GM12878 (cell line): ENCODE results near the gene CCDC9B. TPM values are rescaled to one million over a fixed set of nuclear protein-coding genes. Genes with fewer than 3 reads are reported as not detected.

Source experiments
- ATAC-seq: fragments of 200-7000 bp; cut with Tn5 transposase; 3 replicates; pipeline ENCODE4 v1.9.1; 2020; ENCODE audit warnings: mild to moderate bottlenecking, moderate library complexity
- BruUV-seq: library from RNA; stranded (reverse); fragments of 400-500 nt; replicated peaks from 2 replicates; lab custom pipeline; 2021; lab: Mats Ljungman, UMichigan
- CTCF ChIA-PET: fragments of 300-600 bp; sonication (Branson Sonifier 250); formaldehyde crosslinking; extraction: SDS; loops from one replicate; lab custom pipeline; 2021; ENCODE audit warnings: inconsistent platforms; lab: Yijun Ruan, JAX
- POLR2A ChIA-PET: fragments of 350-600 bp; formaldehyde crosslinking; extraction: SDS; loops from one replicate; lab custom pipeline; 2021; ENCODE audit warnings: inconsistent platforms; lab: Charles Lee
- RAD21 ChIA-PET: fragments of 300-600 bp; sonication (Branson Sonifier 250); formaldehyde crosslinking; loops from one replicate; lab custom pipeline; 2023; ENCODE audit warnings: antibody characterized with exemption; ENCODE audit not compliant: unreplicated experiment; lab: Charles Lee
- SMC1A ChIA-PET: fragments of 300-600 bp; sonication (Branson Sonifier 250); formaldehyde crosslinking; loops from one replicate; lab custom pipeline; 2023; ENCODE audit not compliant: unreplicated experiment, uncharacterized antibody; lab: Charles Lee
- DNase-seq: peaks from one replicate; pipeline ENCODE4 v3.0.0-alpha.2; 2011; ENCODE audit warnings: low read depth, low spot score
- FAIRE-seq: peaks from 3 replicates; lab custom pipeline; 2011; peaks lifted over from hg19 to GRCh38; lab: Jason Lieb, UNC
- H2AFZ ChIP-seq: 2 replicates; pipeline ENCODE4 v1.6.0; 2011; ENCODE audit warnings: low read depth, low read length, control low read depth; ENCODE audit not compliant: control insufficient read depth
- H3K27ac ChIP-seq: 2 replicates; pipeline ENCODE4 v1.5.1; 2011; ENCODE audit warnings: control low read depth; ENCODE audit not compliant: control insufficient read depth, insufficient read depth
- H3K27me3 ChIP-seq, 2 experiments: replicated peaks in 1 of 2; 2 replicates each; pipeline versions ENCODE4 v1.6.0 to v1.6.1; 2011; ENCODE audit warnings: low read length in 1 of 2; ENCODE audit not compliant: control insufficient read depth in 2 of 2, insufficient read depth in 2 of 2
- H3K36me3 ChIP-seq, 2 experiments: 2 replicates each; pipeline ENCODE4 v1.5.1; 2011; ENCODE audit warnings: low read length in 1 of 2; ENCODE audit not compliant: control insufficient read depth in 2 of 2, insufficient read depth in 2 of 2
- H3K4me1 ChIP-seq: 2 replicates; pipeline ENCODE4 v1.6.1; 2011; ENCODE audit warnings: mild to moderate bottlenecking, low read length, moderate library complexity, mixed read lengths; ENCODE audit not compliant: control insufficient read depth, insufficient read depth
- H3K4me2 ChIP-seq: 2 replicates; pipeline ENCODE4 v1.6.0; 2011; ENCODE audit warnings: control low read depth; ENCODE audit not compliant: control insufficient read depth, insufficient read depth
- H3K4me3 ChIP-seq: fragments of 200-600 bp; sonication (generic); 2 replicates; pipeline ENCODE4 v1.5.1; 2016
- H3K79me2 ChIP-seq: 2 replicates; pipeline ENCODE4 v1.6.0; 2011; ENCODE audit warnings: low read length; ENCODE audit not compliant: control insufficient read depth, insufficient read depth
- H3K9ac ChIP-seq: 2 replicates; pipeline ENCODE4 v1.8.0; 2011; ENCODE audit warnings: low read length, control low read depth, mixed read lengths; ENCODE audit not compliant: control insufficient read depth, insufficient read depth
- H3K9me3 ChIP-seq: replicated peaks from 3 replicates; pipeline ENCODE4 v1.5.1; 2011; ENCODE audit warnings: mild to moderate bottlenecking, low read length; ENCODE audit not compliant: control insufficient read depth, insufficient read depth
- H4K20me1 ChIP-seq: 2 replicates; pipeline ENCODE4 v1.6.0; 2011; ENCODE audit not compliant: control insufficient read depth, insufficient read depth
- CEBPB ChIP-seq, 2 experiments: fragments of 150-350 bp in 1 of 2; IDR thresholded peaks; 2 replicates each; pipeline ENCODE4 v1.6.1; 2012 to 2014; ENCODE audit warnings: low read depth in 2 of 2, low read length in 2 of 2, borderline replicate concordance in 1 of 2, inconsistent platforms in 1 of 2
- CHD4 ChIP-seq: fragments of 200-600 bp; sonication (generic); IDR thresholded peaks from 2 replicates; pipeline ENCODE4 v1.6.1; 2016; ENCODE audit warnings: mild to moderate bottlenecking
- FOS ChIP-seq: IDR thresholded peaks from 3 replicates; pipeline ENCODE4 v1.6.1; 2011; ENCODE audit warnings: borderline replicate concordance; ENCODE audit not compliant: insufficient read length; ENCODE audit errors: extremely low read depth
- IKZF1 ChIP-seq: fragments of 450-650 bp; conservative IDR thresholded peaks from 2 replicates; pipeline ENCODE4 v1.6.1; 2017; ENCODE audit warnings: antibody characterized with exemption, mild to moderate bottlenecking
- IRF5 ChIP-seq: fragments of 450-650 bp; IDR thresholded peaks from 2 replicates; pipeline ENCODE4 v1.6.1; 2017; ENCODE audit warnings: borderline replicate concordance
- MTA3 ChIP-seq: IDR thresholded peaks from 2 replicates; pipeline ENCODE4 v1.6.1; 2012; ENCODE audit warnings: low read length, inconsistent platforms, borderline replicate concordance
- SREBF1 ChIP-seq: IDR thresholded peaks from 2 replicates; pipeline ENCODE4 v1.6.1; 2012; ENCODE audit warnings: mild to moderate bottlenecking, low read length
- ZZZ3 ChIP-seq: IDR thresholded peaks from 2 replicates; pipeline ENCODE4 v1.6.1; 2011; ENCODE audit warnings: low read depth; ENCODE audit not compliant: control insufficient read depth, insufficient read length
- WGBS: methylation state at CpG from one replicate; pipeline ENCODE4 v1.1.6; 2016; ENCODE audit warnings: low lambda C conversion rate; ENCODE audit not compliant: insufficient replicate concordance, insufficient coverage; ENCODE audit errors: missing lambda C conversion rate; 5-methylcytosine and 5-hydroxymethylcytosine counted together
- in situ Hi-C: fragments of 300-500 bp; cut with MboI; formaldehyde crosslinking; loops from 9 replicates; pipeline ENCODE4 v1.14.3; 2018; ENCODE audit warnings: mixed read lengths
- intact Hi-C: fragments of 100-400 bp; cut with micrococcal nuclease; formaldehyde crosslinking; loops from one replicate; pipeline ENCODE4 v1.14.2; 2022; ENCODE audit not compliant: unreplicated experiment
- polyA plus RNA-seq, 11 experiments: library from polyadenylated mRNA; depleted of rRNA in 4 of 11; unstranded in 6 of 11; stranded (reverse) in 5 of 11; fragments of >200 nt; fragmentation: Nextera tagmentation in 4 of 11; fragmentation: Illumina TruSeq in 1 of 11; extraction: Ambion mirVana in 4 of 11; extraction: Trizol in 1 of 11; gene quantifications; 1 replicate in 1 of 11; 2 replicates in 10 of 11; pipeline versions ENCODE4 v1.2.1 to v1.2.3, GENCODE V29; 2011 to 2016; ENCODE audit warnings: inconsistent platforms in 2 of 11, missing spikeins in 2 of 11, low read depth in 1 of 11
- total RNA-seq, 4 experiments: library from RNA; depleted of rRNA in 3 of 4; stranded (reverse); fragments of >200 nt in 3 of 4; fragmentation: Illumina TruSeq in 1 of 4; extraction: Trizol in 1 of 4; gene quantifications; 2 replicates each; pipeline versions ENCODE4 v1.2.1 to v1.2.3, GENCODE V29; 2013 to 2021
- TF ChIP-seq, protein P1 (sequence below): IDR thresholded peaks from 2 replicates; pipeline ENCODE4 v1.6.1; 2011; ENCODE audit warnings: low read depth, low read length, improper control_type of control experiment, borderline replicate concordance
- TF ChIP-seq, protein P2 (sequence below): fragments of 150-350 bp; IDR thresholded peaks from 2 replicates; pipeline ENCODE4 v1.6.1; 2014; ENCODE audit warnings: mild to moderate bottlenecking, low read depth, low read length
- TF ChIP-seq, protein P3 (sequence below): fragments of 450-650 bp; formaldehyde crosslinking; IDR thresholded peaks from 2 replicates; pipeline ENCODE4 v1.4.0; 2020; ENCODE audit warnings: mild to moderate bottlenecking, moderate library complexity

Gene CCDC9B
- total and polyA plus RNA-seq, 10 of the 15 experiments (the other 5 are each of a cell fraction or from before 2014, with no cell fraction given) = 0.01 to 0.08 (median 0.03) TPM; not detected in 6

GRCh38 chr15:40312370-40313158, 28.2 kb downstream of the CCDC9B start:
- H3K27me3 ChIP-seq = peaks cover 0 to 3% of the 10 kb centered on the region in 2 experiments; a peak in 2 of 4 replicates
- no peaks in the 10 kb centered on the region for H3K79me2 ChIP-seq
- FAIRE-seq (no peak), DNase-seq (no peak), ATAC-seq (no peak)
- H3K9me3 ChIP-seq = no peaks in the 10 kb centered on the region
- no peak overlapping the region for H2AFZ ChIP-seq
- 55% methylated on average over 10 of the region's 10 CpGs for WGBS
- no peaks in the 10 kb centered on the region for H4K20me1 ChIP-seq
- TF ChIP-seq FOS (no peak), IRF5 (no peak), CEBPB (IDR thresholded peaks at IDR 0.05; ENCODE audit: borderline replicate concordance in 1 of 2, low read depth in 2 of 2, low read length in 2 of 2) (no peak), IKZF1 (no peak), CHD4 (no peak), SREBF1 (no peak), ZZZ3 (no peak), MTA3 (no peak)
- TF ChIP-seq, protein P1, sequence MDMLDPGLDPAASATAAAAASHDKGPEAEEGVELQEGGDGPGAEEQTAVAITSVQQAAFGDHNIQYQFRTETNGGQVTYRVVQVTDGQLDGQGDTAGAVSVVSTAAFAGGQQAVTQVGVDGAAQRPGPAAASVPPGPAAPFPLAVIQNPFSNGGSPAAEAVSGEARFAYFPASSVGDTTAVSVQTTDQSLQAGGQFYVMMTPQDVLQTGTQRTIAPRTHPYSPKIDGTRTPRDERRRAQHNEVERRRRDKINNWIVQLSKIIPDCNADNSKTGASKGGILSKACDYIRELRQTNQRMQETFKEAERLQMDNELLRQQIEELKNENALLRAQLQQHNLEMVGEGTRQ = no peak
- TF ChIP-seq, protein P2, sequence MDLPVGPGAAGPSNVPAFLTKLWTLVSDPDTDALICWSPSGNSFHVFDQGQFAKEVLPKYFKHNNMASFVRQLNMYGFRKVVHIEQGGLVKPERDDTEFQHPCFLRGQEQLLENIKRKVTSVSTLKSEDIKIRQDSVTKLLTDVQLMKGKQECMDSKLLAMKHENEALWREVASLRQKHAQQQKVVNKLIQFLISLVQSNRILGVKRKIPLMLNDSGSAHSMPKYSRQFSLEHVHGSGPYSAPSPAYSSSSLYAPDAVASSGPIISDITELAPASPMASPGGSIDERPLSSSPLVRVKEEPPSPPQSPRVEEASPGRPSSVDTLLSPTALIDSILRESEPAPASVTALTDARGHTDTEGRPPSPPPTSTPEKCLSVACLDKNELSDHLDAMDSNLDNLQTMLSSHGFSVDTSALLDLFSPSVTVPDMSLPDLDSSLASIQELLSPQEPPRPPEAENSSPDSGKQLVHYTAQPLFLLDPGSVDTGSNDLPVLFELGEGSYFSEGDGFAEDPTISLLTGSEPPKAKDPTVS = no peak
- TF ChIP-seq, protein P3, sequence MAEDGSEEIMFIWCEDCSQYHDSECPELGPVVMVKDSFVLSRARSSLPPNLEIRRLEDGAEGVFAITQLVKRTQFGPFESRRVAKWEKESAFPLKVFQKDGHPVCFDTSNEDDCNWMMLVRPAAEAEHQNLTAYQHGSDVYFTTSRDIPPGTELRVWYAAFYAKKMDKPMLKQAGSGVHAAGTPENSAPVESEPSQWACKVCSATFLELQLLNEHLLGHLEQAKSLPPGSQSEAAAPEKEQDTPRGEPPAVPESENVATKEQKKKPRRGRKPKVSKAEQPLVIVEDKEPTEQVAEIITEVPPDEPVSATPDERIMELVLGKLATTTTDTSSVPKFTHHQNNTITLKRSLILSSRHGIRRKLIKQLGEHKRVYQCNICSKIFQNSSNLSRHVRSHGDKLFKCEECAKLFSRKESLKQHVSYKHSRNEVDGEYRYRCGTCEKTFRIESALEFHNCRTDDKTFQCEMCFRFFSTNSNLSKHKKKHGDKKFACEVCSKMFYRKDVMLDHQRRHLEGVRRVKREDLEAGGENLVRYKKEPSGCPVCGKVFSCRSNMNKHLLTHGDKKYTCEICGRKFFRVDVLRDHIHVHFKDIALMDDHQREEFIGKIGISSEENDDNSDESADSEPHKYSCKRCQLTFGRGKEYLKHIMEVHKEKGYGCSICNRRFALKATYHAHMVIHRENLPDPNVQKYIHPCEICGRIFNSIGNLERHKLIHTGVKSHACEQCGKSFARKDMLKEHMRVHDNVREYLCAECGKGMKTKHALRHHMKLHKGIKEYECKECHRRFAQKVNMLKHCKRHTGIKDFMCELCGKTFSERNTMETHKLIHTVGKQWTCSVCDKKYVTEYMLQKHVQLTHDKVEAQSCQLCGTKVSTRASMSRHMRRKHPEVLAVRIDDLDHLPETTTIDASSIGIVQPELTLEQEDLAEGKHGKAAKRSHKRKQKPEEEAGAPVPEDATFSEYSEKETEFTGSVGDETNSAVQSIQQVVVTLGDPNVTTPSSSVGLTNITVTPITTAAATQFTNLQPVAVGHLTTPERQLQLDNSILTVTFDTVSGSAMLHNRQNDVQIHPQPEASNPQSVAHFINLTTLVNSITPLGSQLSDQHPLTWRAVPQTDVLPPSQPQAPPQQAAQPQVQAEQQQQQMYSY (CRISPR knock-in tag) = no peak
- in situ Hi-C loops = loop anchor here (5.0 kb wide), 1 partner anchor 35 kb away; no protein-coding TSS in a partner anchor
- no peaks in the 10 kb centered on the region for H3K36me3 ChIP-seq
- POLR2A ChIA-PET = interaction anchor here (0.6 to 1.3 kb wide), 3 partner anchors 11 to 428 kb away, joined by 3 to 5 read pairs (median 3); partner anchors contain the start of gene INAFM2
- peaks cover 15% of the 10 kb centered on the region for H3K4me1 ChIP-seq
- H3K4me3 ChIP-seq = no peak overlapping the region
- SMC1A ChIA-PET = interaction anchor here (0.7 to 10.0 kb wide), 3 partner anchors 9 to 92 kb away, joined by 3 to 83 read pairs (median 3); no protein-coding TSS in a partner anchor
- no peak overlapping the region for H3K9ac ChIP-seq
- no TSS peak for BruUV-seq
- H3K27ac ChIP-seq = no peak overlapping the region
- CTCF ChIA-PET = interaction anchor here (1.1 to 17.6 kb wide), 8 partner anchors 8 to 95 kb away, joined by 3 to 336 read pairs (median 21); partner anchors contain the start of genes CCDC9B and INAFM2
- H3K4me2 ChIP-seq = no peak overlapping the region
- RAD21 ChIA-PET = interaction anchor here (1.0 to 6.8 kb wide), 4 partner anchors 25 to 34 kb away, joined by 3 to 87 read pairs (median 10); no protein-coding TSS in a partner anchor
- intact Hi-C loops = no loop called here
